GM18499 (cell line): Measurements from ENCODE around the gene NAA20.
A peak's percentile ranks its signal among the peaks of the same experiment; 100 is the strongest.

Experiments
- ATAC-seq: cut with Tn5 transposase; IDR thresholded peaks from one replicate; pipeline ENCODE4 v1.9.1; 2021; ENCODE audit warnings: moderate number of reproducible peaks; ENCODE audit not compliant: insufficient read depth, unreplicated experiment

NAA20 gene, protein sequence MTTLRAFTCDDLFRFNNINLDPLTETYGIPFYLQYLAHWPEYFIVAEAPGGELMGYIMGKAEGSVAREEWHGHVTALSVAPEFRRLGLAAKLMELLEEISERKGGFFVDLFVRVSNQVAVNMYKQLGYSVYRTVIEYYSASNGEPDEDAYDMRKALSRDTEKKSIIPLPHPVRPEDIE

DNA sequence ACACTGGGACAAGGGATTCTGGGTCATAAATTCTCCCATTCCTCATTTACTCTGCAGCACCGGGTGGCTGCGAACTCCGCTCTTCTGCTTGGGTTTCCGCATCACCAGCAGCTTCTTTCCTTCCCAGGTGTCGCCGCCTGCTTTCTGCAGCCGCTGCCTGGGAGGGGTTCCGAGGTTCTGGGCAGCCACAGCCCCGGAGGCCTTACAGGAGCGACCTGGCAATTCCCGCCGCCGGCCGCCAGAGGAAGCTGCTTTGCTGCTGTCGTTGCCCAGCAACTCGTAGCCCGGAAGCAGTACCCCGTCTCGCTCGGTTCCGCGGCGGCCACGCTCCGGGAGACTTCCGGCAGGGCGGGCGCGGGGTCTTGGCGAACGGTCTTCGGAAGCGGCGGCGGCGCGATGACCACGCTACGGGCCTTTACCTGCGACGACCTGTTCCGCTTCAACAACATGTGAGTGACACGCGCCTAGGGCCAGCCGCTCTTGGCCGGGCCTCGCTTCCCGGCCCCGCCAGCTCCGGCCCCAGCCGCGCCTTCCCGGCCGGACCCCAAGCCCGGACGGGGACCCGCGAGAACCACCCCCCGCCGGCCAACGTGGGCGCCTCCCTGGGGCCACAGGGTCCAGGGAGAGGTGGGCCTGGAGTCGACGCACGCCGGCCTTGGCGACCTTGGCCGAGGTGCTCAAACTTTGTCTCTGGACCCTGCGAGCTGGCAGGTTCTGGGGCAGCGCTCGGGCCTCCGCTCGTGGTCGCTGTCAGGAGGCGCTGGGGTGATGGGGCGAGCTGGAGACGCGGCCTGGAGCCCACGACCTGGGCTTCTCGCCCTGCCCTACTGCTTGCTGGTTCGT lies at the start of gene NAA20:
TSS of gene NAA20 (plus strand) at position 362 of the 843 bp plus-strand sequence. CDS start at position 397, 35 bp downstream.
- ATAC-seq: peak; percentile 92

DNA sequence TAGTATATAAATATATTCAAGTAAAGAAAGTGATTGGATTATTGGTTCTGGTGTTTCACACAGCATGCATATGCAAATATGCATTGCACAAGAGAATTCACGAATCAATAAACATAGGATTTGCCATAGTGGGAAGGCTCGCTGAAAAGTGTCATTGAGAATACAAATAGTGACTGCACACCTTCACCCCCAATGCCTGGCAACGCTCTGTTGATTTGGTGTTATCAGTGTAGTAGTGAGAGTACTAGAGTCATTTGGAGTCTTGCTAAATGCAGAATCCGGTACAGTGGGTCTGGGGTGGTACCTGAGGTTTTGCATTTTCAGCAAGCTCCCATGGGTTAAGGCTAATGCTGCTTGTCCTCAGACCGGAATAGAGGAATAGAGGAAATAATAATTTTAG lies 49.7 kb upstream of the NAA20 start:
- no peak for ATAC-seq

DNA sequence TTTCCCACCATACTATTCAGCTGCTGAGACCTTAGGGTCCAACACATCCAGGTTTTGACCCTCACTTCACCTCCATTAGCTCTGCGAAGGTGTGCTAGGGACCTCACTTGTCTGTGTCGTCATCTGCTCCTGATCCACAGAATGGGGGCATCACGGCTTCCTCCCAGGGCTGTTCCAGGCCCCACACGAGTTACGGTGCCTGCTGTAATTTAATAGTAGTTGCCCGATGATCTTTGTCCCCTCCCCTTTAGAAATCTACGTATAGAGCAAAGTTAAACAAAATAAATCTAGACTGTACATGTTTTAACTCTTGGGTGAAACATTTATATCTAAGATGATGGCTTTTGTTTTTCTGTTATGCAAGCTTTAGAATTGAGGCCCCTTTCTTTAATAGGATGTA lies 49.1 kb upstream of the NAA20 start:
- ATAC-seq: no peak

DNA sequence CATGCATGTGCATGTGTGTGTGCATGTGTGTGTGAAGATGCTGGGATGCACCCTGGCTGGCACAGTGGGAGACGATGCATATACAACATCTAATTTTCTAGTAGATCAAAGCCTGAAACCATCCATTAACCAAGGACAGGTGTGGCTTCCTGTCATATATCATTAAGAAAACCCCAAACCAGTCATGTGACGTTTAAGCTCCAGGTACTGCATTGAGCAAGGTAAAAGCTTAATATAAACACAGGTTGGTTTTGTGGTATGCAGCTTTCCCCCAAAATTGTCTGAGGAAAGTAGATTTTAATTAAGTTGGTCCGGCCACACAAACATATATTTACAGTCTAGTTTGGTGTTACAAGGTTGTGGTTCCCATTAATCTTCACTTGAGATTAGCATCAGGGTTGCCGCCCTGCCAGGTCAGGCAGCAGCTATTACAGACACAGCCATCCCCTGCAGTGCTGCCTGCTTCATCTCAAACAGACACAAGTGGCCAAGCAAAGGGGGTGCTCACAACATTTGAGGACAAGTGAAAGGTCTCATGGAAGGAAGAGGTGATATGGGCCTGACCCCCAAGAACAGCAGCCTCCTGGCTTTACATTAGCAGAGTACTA lies 48.6 kb upstream of the NAA20 start:
- no peak for ATAC-seq

DNA sequence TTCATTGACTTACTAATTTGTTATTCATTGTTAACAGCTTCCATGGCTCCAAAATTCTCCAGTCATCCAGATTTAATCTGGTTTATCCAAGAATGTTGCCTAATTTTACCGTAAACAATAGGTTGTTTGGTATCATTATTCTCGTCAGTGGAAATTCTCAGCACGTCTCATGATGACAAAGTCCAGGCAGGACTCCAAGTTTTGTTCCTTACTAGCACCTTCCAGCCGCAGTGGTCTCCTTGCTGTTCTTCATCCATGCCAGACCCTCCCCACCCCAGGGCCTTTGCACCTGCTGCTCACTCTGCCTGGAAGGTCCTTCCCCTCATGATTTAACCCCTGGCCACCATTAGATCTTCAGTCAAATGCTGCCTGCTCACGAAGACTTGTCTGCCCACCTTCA lies 48.1 kb upstream of the NAA20 start:
- ATAC-seq: no peak

DNA sequence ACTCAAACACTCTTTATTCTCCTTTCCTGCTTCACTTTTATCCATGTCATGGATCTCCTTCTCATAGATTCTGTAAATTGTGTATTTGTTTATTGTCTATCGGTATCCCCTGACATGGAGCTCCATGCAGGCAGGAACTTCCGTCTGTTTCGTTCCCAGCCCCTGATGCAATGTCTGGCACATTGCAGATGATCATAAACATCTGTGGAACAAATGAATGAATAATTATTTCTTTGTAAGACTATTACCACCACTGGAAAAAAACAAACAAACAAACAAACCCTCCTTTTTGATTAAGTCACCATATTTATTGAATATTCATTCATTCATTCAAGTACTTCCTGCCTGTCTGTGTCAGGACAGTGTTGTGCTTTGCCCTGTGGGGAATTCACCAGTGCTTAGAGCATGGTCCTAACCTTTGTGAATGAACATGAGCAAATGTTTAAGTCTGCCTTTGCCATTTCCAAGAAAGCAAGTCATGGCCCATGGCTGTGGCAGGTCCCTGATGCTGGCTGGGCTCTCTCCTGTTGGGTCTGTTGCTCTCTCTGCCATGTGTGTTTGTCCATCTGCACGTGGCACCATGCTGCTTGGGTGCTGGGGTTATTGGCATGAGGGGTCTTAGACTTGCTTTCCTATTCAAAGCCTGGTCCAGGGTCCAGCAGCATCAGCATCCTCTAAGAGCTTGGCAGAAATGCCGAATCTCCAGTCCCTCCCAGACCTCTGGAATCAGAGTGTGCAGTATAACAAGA lies 47.5 kb upstream of the NAA20 start:
- ATAC-seq: no peak

DNA sequence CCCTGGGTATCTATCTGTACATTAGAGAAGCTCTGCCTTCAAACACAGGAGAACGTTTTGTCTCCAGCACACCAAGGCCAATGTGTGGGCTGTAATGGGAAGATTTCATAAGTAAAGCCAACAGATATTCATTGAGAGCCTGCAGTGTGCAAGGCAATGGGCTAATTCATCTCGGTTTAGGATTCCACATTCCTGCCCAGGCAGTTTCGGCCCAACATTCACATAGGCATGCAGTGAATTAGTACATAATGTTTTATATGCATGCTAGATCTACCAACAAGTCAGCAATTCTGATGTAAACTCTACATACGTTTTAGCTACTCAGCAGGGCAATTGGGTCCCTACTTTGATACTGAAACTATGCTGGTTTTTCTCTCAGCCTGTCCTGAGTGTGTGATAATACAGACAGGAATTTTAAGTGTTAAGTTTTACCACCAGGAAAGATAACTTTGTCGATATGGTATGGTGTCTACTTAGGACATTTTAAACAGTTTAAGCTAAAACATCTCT lies 46.9 kb upstream of the NAA20 start:
- no peak for ATAC-seq

DNA sequence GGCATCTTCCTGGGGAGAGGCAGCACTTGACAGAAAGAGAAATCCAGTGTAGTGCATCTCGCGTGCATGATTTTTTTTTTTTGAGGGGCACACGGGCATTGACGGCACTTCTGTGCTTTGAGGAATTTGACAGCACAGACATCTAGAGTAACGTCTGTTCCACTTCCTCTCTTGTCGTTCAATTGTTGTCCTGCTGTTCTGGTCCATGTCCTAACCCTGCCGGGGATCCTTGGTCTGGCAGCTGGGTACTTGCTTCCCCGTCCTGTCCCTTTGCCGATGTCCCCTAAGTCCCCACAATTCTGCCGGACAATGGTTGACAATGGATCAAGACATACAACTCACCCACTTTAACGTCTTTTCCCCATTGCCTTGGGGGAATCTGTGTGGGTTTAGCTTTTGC lies 46.0 kb upstream of the NAA20 start:
- ATAC-seq: no peak

DNA sequence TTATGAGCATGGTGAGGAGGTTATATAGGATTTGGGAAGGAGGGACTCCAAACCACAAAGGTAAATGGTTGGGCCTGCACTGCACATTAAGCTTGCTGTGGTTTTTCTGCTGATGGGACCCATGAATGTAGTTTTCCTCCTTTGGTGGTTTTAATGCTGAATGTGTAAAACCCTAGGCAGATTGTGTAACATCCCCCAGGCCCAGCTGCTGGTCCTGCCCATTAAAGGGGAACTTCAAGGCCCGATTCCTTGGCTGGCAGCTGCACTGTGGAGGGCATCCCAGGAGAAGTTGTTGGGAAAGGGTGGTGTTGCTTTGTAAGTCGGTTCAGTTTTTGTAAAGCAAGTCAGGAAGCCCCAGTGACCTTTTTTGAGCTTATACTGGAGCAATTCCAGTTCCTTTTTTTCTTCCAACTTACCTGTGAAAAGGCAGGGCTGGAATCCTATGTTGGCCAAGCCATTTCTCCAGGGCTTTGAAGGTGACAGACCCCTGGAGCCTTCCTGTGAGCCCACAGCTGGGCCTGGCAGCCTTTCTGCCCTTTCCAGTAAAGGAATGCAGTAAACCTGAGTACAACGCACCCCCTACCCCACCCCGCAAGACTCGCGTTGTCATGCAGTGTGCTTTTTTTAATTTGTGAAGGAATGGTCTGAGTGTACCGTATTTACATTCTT lies 43.1 kb upstream of the NAA20 start:
- no peak for ATAC-seq

DNA sequence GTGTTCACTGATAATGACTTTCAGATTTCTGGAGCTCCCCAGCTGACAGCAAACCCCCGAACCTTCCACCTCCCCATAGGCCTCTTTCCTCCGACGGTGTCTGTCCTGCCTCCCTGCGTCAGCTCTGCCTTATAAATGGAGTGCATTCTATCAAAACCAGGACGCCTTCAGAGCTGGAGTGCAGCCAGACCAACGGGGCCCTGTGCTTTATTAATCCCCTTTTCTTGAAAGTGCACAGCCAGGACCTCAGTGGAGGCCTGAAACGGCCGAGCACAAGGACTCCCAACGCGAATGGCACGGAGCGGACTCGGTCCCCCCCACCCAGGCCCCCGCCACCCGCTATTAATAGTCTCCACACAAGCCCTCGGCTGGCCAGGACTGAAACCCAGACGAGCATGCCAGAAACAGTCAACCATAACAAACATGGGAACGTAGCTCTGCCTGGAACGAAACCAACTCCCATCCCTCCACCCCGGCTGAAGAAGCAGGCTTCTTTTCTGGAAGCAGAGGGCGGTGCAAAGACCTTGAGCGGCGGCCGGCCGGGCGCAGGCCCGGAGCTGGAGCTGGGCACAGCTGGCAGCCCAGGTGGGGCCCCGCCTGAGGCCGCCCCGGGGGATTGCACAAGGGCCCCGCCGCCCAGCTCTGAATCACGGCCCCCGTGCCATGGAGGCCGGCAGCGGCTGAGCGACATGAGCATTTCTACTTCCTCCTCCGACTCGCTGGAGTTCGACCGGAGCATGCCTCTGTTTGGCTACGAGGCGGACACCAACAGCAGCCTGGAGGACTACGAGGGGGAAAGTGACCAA lies 42.3 kb upstream of the NAA20 start:
- no peak for ATAC-seq

DNA sequence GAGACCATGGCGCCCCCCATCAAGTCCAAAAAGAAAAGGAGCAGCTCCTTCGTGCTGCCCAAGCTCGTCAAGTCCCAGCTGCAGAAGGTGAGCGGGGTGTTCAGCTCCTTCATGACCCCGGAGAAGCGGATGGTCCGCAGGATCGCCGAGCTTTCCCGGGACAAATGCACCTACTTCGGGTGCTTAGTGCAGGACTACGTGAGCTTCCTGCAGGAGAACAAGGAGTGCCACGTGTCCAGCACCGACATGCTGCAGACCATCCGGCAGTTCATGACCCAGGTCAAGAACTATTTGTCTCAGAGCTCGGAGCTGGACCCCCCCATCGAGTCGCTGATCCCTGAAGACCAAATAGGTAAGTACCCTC lies 41.7 kb upstream of the NAA20 start:
- ATAC-seq: no peak

DNA sequence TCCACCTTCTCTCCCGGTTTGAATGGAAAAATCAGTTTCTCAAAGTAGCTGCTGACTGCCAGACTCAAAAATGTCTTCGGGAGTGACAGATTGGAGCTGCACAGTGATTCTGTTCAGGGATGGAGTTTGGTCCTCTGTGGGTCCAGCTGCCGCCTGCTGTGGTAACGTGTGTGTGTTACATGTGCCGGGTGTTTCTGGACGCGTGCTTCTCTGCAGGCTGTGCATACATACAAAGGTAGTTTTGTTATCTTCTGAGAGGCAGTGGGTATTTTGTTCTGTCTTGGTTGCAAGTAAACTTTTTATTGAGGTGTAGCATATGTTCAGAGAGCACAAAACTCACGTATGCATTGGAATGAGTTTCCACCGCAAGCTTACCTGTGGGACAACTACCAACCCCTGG lies 41.3 kb upstream of the NAA20 start:
- no peak for ATAC-seq

DNA sequence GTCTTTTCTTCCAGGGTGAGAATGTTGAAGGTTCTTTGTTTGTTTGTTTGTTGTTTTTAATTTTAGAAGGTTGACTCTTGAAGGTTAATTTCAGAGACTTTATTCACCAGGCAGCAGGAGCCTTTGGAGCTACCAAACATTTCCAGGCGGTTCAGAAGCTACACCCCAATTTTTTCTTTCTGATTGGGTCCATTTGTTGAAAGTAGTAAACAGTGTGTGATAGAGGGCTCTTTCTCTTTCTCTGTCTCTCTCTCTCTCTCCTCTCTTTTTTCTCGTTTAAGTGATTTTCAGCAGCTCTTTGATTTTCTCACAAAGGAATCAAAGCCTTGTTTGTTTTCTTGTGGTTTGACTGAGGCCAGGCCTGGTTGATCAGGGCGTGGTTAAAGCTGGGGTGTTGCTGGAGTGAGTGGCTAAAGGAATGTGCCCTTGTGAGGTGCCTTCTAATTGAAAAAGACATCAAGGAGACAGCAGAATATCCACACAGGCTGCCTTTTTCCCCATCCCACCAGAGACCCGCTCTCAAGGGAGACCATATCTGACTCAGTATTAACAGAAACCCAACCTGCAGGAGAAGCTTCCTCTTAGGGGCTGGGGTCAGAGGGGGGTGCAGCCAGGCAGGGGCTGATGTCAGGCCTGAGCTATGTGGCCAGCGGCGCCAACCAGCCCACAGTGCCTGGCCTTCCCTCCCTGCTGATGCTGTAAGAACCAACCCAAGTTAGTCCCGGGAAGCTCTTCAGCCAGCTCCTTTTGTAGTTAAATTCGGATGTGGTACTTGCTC lies 40.4 kb upstream of the NAA20 start:
- no peak for ATAC-seq

DNA sequence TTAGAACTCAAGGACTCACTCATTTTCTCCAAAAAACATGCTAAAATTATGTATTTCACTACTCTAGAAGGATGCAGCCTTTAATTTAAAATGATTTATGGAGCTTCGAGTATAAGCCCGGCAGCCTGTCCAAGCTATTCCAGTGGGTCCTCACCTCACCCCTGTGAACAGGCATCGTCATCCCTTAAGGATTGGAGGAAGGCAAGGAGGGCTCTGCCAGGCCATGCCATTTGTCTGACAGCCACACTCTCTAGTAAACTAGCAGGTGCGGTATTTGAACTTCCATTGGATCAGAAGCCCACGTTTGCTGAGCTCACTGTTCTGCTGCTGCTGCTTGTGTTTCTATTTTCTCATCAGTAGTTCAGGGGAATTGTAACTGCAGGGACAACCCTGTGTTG lies 39.8 kb upstream of the NAA20 start:
- no peak for ATAC-seq

DNA sequence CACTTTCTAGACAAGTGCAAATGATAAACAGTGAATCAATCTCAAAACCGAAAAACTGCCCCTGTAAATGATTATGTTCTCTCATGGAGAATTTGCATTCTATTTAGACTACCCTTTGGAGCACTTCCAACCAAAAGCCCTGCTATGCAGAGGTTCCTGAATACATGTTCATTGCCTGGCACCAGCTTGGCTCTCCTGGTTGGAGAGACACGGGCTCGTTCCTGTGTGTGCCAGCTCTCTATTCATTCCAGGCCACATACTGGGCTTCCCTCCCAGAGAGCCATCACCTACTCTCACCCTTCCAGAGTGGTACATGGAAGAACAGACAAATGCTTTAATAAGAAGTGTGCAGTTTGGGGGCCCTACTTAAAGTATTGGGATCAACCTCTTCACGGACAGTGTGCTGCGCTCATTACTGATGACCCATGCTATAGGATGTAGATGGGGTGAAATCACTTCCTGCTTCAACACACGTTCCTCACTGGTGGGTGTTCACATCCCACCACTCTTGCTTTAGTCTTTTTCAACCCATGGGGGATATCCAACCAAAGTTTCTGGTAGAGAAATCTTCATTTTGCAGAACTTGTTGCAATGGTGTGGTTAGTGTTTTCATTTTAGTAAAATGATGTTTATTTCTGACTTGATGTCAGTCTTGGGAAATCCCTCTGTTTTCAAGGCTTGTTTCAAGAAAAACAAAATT lies 38.5 kb upstream of the NAA20 start:
- no peak for ATAC-seq

DNA sequence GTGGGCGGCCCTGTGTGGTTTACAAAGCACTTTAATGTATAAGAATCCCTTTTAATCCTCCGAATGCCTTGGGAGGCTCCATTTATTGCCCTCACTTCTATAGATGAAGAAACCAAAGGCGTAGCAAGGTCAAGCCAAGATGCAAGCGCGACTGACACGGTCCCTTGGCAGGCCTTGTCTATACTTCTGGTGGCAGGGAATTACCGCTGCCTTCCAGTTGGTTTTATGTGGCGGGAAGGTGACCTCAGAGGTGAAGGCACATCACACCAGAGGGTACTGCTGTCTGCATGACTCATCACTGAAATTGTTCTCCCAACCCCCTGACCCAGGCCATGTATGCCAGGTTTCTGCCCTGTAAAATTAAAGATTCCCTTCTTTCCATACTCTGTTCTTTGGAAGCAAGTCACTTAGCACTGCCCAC lies 36.1 kb upstream of the NAA20 start:
- ATAC-seq: no peak

DNA sequence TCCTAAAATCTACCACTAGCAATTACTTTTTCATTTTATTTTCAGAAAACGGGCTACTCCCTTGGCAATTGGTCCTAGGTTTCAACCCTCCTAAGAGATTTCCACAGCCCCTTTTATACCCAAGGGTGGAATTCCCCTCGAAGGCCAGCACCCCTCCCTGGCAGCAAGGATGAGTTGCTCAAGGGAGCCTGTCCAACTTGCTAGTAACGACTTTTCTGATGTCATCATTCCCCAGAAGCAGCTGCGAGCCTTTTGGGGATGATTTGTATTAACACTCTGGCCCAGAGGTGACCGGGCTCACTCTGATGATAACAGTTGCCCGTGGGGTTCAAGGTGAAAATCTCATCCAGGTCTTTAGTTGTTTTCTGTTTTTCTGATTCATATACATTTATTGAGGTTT lies 30.7 kb upstream of the NAA20 start:
- ATAC-seq: no peak

DNA sequence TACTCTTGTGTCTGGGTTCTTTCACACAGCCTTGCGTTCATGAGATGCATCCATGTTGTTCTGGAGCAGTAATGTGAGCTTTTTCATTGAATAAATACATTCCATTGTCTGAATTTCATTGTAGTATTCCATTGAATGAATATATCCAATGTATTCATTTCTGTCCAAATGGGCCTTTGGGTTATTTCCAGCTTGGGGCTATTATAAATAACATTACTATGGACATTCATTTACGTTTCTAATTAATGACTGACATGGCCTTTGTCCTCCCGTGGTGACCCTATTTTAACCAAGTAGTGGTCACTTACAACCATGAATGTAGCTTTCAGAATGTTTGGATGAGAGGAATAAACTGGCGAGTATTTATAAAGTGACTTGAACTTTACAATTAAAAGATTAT lies 30.1 kb upstream of the NAA20 start:
- ATAC-seq: no peak
